Measurements from ENCODE around the gene MSH2.

DNA sequence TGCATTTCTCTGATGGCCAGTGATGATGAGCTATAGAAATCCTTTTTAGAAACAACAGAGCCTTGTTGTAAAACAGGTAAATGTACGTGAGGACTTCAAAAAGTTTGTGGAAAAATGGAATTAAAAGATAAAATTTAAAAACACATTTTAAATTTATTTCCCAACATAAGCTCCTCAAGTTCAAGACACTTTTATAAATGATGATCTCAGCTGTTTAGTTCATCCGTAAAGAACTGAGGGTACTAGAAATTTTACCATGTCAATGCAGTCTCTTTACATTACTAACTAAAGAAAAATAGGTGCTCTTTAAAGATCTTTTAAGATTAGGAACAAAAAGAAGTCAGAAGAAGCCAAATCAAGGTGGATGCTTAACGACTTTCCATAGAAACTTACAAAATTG is 52.5 kb downstream of the MSH2 start:
- TF ChIP-seq POLR2A (IDR thresholded peaks at IDR 0.05) = no peak
- no peak for TF ChIP-seq CTCF (IDR thresholded peaks at IDR 0.05)
